ENCODE data around the gene TOP3A. TPM values are rescaled to one million over a fixed set of nuclear protein-coding genes. Genes with fewer than 3 reads are reported as not detected.

The TOP3A gene
- total RNA-seq, 2 donors from 2014 or later: 60.4 to 67.4 TPM

- Histone ChIP-seq H3K4me3 (ENCODE audit: low read length) (no peak overlapping the region), H3K9ac (ENCODE audit: extremely low read depth, low read length, poor library complexity, severe bottlenecking) (no peak overlapping the region), H3K27me3 (ENCODE audit: control insufficient read depth, insufficient read depth, low read length, poor library complexity, severe bottlenecking) (no peaks in the 10 kb centered on the region), H3K4me1 (ENCODE audit: control insufficient read depth, insufficient read depth, low read length) (no peaks in the 10 kb centered on the region), H3K9me3 (ENCODE audit: control insufficient read depth, low read length) (peaks cover 9% of the 10 kb centered on the region), H3K27ac (ENCODE audit: low read depth, low read length) (no peak overlapping the region), H3K36me3 (ENCODE audit: control insufficient read depth, insufficient read depth, low read length) (peaks cover 68% of the 10 kb centered on the region)
- no peak for DNase-seq
- TF ChIP-seq CTCF (conservative IDR thresholded peaks at IDR 0.05): no peak
- H3K27ac Mint-ChIP-seq: no peak overlapping the region
- no peaks in the 10 kb centered on the region for H3K4me1 Mint-ChIP-seq
- no peak overlapping the region for H3K4me3 Mint-ChIP-seq
- peaks cover 78% of the 10 kb centered on the region for H3K36me3 Mint-ChIP-seq (ENCODE audit: low read depth)
- WGBS, 2 experiments (ENCODE audit: insufficient coverage in 1 of 2, insufficient read length in 1 of 2): 96 to 97% methylated on average over 10 of the region's 10 CpGs
- no peaks in the 10 kb centered on the region for H3K27me3 Mint-ChIP-seq (ENCODE audit: insufficient read depth)
- H3K9me3 Mint-ChIP-seq: peaks cover 6% of the 10 kb centered on the region
Observed at GRCh38 chr17:18327556-18327955, 12.8 kb upstream of the TOP3A start.

GRCh38 chr17:18327093-18327492, 12.3 kb upstream of the TOP3A start:
- WGBS, 2 experiments (ENCODE audit: insufficient coverage in 1 of 2, insufficient read length in 1 of 2): 82 to 87% methylated on average over 2 of the region's 2 CpGs
- no peaks in the 10 kb centered on the region for H3K4me1 Mint-ChIP-seq
- Histone ChIP-seq H3K9ac (ENCODE audit: extremely low read depth, low read length, poor library complexity, severe bottlenecking) (no peak overlapping the region), H3K4me1 (ENCODE audit: control insufficient read depth, insufficient read depth, low read length) (no peaks in the 10 kb centered on the region), H3K36me3 (ENCODE audit: control insufficient read depth, insufficient read depth, low read length) (peaks cover 64% of the 10 kb centered on the region), H3K27ac (ENCODE audit: low read depth, low read length) (no peak overlapping the region), H3K4me3 (ENCODE audit: low read length) (no peak overlapping the region), H3K9me3 (ENCODE audit: control insufficient read depth, low read length) (peaks cover 9% of the 10 kb centered on the region), H3K27me3 (ENCODE audit: control insufficient read depth, insufficient read depth, low read length, poor library complexity, severe bottlenecking) (no peaks in the 10 kb centered on the region)
- DNase-seq: no peak
- peaks cover 6% of the 10 kb centered on the region for H3K9me3 Mint-ChIP-seq
- no peak overlapping the region for H3K4me3 Mint-ChIP-seq
- H3K27me3 Mint-ChIP-seq (ENCODE audit: insufficient read depth): no peaks in the 10 kb centered on the region
- no peak overlapping the region for H3K27ac Mint-ChIP-seq
- no peak for TF ChIP-seq CTCF (conservative IDR thresholded peaks at IDR 0.05)
- peaks cover 76% of the 10 kb centered on the region for H3K36me3 Mint-ChIP-seq (ENCODE audit: low read depth)

DNA sequence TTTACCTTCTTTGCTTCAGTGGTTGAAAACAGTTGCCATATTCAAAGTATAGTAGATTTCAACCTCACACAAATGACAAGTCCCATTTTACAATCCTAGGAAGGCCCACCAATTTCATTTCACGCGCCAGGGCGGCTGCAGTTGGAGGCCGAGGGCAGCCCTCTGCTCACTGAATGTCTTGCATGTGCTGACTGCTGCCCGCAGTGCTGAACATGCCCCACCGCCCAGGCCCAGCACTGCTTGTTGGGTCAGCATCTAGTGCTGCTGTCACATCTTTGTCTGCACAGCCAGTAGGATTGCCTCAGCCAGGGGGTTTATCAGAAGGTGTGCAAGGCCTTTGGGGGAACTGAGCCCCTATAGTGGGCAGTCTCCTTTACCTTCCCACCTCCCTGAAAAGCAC, 11.8 kb upstream of the TOP3A start:
- peaks cover 5% of the 10 kb centered on the region for H3K9me3 ChIP-seq (ENCODE audit: control insufficient read depth, low read length)
- H3K4me1 ChIP-seq (ENCODE audit: control insufficient read depth, insufficient read depth, low read length): no peaks in the 10 kb centered on the region
- Mint-ChIP-seq H3K4me1 (no peaks in the 10 kb centered on the region), H3K9me3 (peaks cover 1% of the 10 kb centered on the region), H3K4me3 (no peak overlapping the region), H3K27me3 (ENCODE audit: insufficient read depth) (no peaks in the 10 kb centered on the region), H3K36me3 (ENCODE audit: low read depth) (peaks cover 71% of the 10 kb centered on the region), H3K27ac (peak overlapping the region; percentile 74)
- WGBS, 2 experiments (ENCODE audit: insufficient coverage in 1 of 2, insufficient read length in 1 of 2): 94% methylated on average over 6 of the region's 6 CpGs
- H3K9ac ChIP-seq (ENCODE audit: extremely low read depth, low read length, poor library complexity, severe bottlenecking): no peak overlapping the region
- no peak overlapping the region for H3K27ac ChIP-seq (ENCODE audit: low read depth, low read length)
- no peak overlapping the region for H3K4me3 ChIP-seq (ENCODE audit: low read length)
- H3K36me3 ChIP-seq (ENCODE audit: control insufficient read depth, insufficient read depth, low read length): peaks cover 59% of the 10 kb centered on the region
- no peak for DNase-seq
- no peak for TF ChIP-seq CTCF (conservative IDR thresholded peaks at IDR 0.05)
- H3K27me3 ChIP-seq (ENCODE audit: control insufficient read depth, insufficient read depth, low read length, poor library complexity, severe bottlenecking): no peaks in the 10 kb centered on the region

All from endodermal cell (in vitro differentiated cells).